GM23338 (cell line): ENCODE measurements around the gene MERTK. TPM values are rescaled to one million over a fixed set of nuclear protein-coding genes. Genes with fewer than 3 reads are reported as not detected.
A peak's percentile ranks its signal among the peaks of the same experiment; 100 is the strongest.

ENCODE experiments used
- ATAC-seq: fragments of 200-7000 bp; cut with Tn5 transposase; 3 replicates; pipeline ENCODE4 v1.9.1; 2020
- DNase-seq: peaks from one replicate; pipeline ENCODE4 v3.0.0-alpha.2; 2015; ENCODE audit warnings: low spot score
- H2AFZ ChIP-seq: fragments of 200-600 bp; sonication (generic); 2 replicates; pipeline ENCODE4 v1.8.0; 2016; ENCODE audit warnings: antibody characterized with exemption, mild to moderate bottlenecking, moderate library complexity
- H3F3A ChIP-seq: fragments of 200-600 bp; sonication (generic); replicated peaks from 2 replicates; pipeline ENCODE4 v1.8.0; 2017; ENCODE audit warnings: antibody characterized with exemption, mixed run types, low read depth
- H3K27ac ChIP-seq: fragments of 200-600 bp; sonication (generic); 2 replicates; pipeline ENCODE4 v1.6.1; 2016; ENCODE audit warnings: low read depth
- H3K27me3 ChIP-seq: fragments of 200-600 bp; sonication (generic); 2 replicates; pipeline ENCODE4 v1.8.0; 2016; ENCODE audit warnings: mild to moderate bottlenecking, mixed run types, moderate library complexity; ENCODE audit not compliant: insufficient read depth
- H3K36me3 ChIP-seq: fragments of 200-600 bp; sonication (generic); 2 replicates; pipeline ENCODE4 v1.8.0; 2016; ENCODE audit warnings: mild to moderate bottlenecking; ENCODE audit not compliant: insufficient read depth
- H3K4me1 ChIP-seq: fragments of 200-600 bp; sonication (generic); 2 replicates; pipeline ENCODE4 v1.8.0; 2016; ENCODE audit warnings: mild to moderate bottlenecking, moderate library complexity; ENCODE audit not compliant: insufficient read depth
- H3K4me2 ChIP-seq: fragments of 200-600 bp; sonication (generic); 2 replicates; pipeline ENCODE4 v1.7.1; 2017; ENCODE audit warnings: mixed run types
- H3K4me3 ChIP-seq: fragments of 200-600 bp; sonication (generic); 2 replicates; pipeline ENCODE4 v1.6.1; 2016; ENCODE audit warnings: mixed run types
- H3K79me2 ChIP-seq: fragments of 200-600 bp; sonication (generic); replicated peaks from 2 replicates; pipeline ENCODE4 v1.8.0; 2017; ENCODE audit warnings: mild to moderate bottlenecking; ENCODE audit not compliant: insufficient read depth
- H3K9me2 ChIP-seq: fragments of 200-600 bp; sonication (generic); 2 replicates; pipeline ENCODE4 v1.8.0; 2017; ENCODE audit not compliant: insufficient read depth
- H4K20me1 ChIP-seq: fragments of 200-600 bp; sonication (generic); replicated peaks from 2 replicates; pipeline ENCODE4 v1.8.0; 2017; ENCODE audit warnings: mild to moderate bottlenecking; ENCODE audit not compliant: insufficient read depth
- H3K27ac Mint-ChIP-seq: 2 replicates; pipeline ENCODE4 v1.8.0; 2020; ENCODE audit warnings: inconsistent platforms, mild to moderate bottlenecking, moderate library complexity, mixed read lengths
- H3K27me3 Mint-ChIP-seq: 3 replicates; pipeline ENCODE4 v1.8.0; 2022; ENCODE audit warnings: low read depth, mild to moderate bottlenecking, moderate library complexity, mixed read lengths, inconsistent platforms; ENCODE audit not compliant: insufficient read depth, poor library complexity
- H3K36me3 Mint-ChIP-seq: 3 replicates; pipeline ENCODE4 v1.8.0; 2021; ENCODE audit warnings: low read depth, mild to moderate bottlenecking, inconsistent platforms, moderate library complexity, mixed read lengths
- H3K4me1 Mint-ChIP-seq: 3 replicates; pipeline ENCODE4 v1.8.0; 2020; ENCODE audit warnings: mild to moderate bottlenecking, inconsistent platforms, mixed read lengths
- H3K4me3 Mint-ChIP-seq: 3 replicates; pipeline ENCODE4 v1.8.0; 2021; ENCODE audit warnings: moderate library complexity, mild to moderate bottlenecking, inconsistent platforms, mixed read lengths
- H3K9me3 Mint-ChIP-seq: 3 replicates; pipeline ENCODE4 v1.8.0; 2020; ENCODE audit warnings: moderate library complexity, mild to moderate bottlenecking, inconsistent platforms, mixed read lengths
- CREB1 ChIP-seq: fragments of 250-450 bp; sonication (Bioruptor Pico); IDR thresholded peaks from 2 replicates; pipeline ENCODE4 v1.5.0; 2020; ENCODE audit warnings: low read depth, mild to moderate bottlenecking, moderate library complexity
- EZH2 ChIP-seq: fragments of 200-600 bp; sonication (generic); IDR thresholded peaks from one replicate; pipeline ENCODE4 v1.8.0; 2017; ENCODE audit warnings: antibody characterized with exemption, mild to moderate bottlenecking, low read depth; ENCODE audit not compliant: unreplicated experiment
- EZH2phosphoT487 ChIP-seq: fragments of 200-600 bp; sonication (generic); IDR thresholded peaks from one replicate; pipeline ENCODE4 v1.8.1; 2018; ENCODE audit warnings: antibody characterized with exemption; ENCODE audit not compliant: unreplicated experiment
- JUNB ChIP-seq: IDR thresholded peaks from one replicate; pipeline ENCODE4 v1.6.1; 2016; ENCODE audit warnings: antibody characterized with exemption; ENCODE audit not compliant: unreplicated experiment
- NANOG ChIP-seq: IDR thresholded peaks from 2 replicates; pipeline ENCODE4 v1.6.1; 2016; ENCODE audit warnings: antibody characterized with exemption, borderline replicate concordance
- POLR2AphosphoS5 ChIP-seq: IDR thresholded peaks from 2 replicates; pipeline ENCODE4 v1.6.1; 2016; ENCODE audit warnings: antibody characterized with exemption, low read depth
- STAT1 ChIP-seq: IDR thresholded peaks from one replicate; pipeline ENCODE4 v1.6.1; 2016; ENCODE audit warnings: antibody characterized with exemption; ENCODE audit not compliant: unreplicated experiment
- ZNF114 ChIP-seq: fragments of 250-450 bp; sonication (Bioruptor Pico); IDR thresholded peaks from 2 replicates; pipeline ENCODE4 v1.5.0; 2020; ENCODE audit warnings: mild to moderate bottlenecking, moderate library complexity
- ZNF331 ChIP-seq: fragments of 250-450 bp; sonication (Bioruptor Pico); IDR thresholded peaks from 2 replicates; pipeline ENCODE4 v1.5.0; 2020; ENCODE audit warnings: low read depth, mild to moderate bottlenecking, moderate library complexity
- polyA plus RNA-seq: library from polyadenylated mRNA; unstranded; fragments of >200 nt; fragmentation: Nextera tagmentation; extraction: Ambion mirVana; gene quantifications from 2 replicates; pipeline ENCODE4 v1.2.1, GENCODE V29; 2016
- total RNA-seq: library from RNA; depleted of rRNA; stranded (reverse); fragments of >200 nt; shearing (Covaris generic); gene quantifications from 2 replicates; pipeline ENCODE4 v1.2.3, GENCODE V29; 2014
- TF ChIP-seq, protein P1 (sequence below), 2 experiments: fragments of 200-600 bp in 1 of 2; sonication (generic) in 1 of 2; conservative IDR thresholded peaks; 2 replicates each; pipeline versions ENCODE4 v1.5.1 to v1.6.1; 2016 to 2017; ENCODE audit warnings: antibody characterized with exemption in 2 of 2, low read depth in 2 of 2, mild to moderate bottlenecking in 2 of 2, moderate library complexity in 1 of 2
- TF ChIP-seq, protein P2 (sequence below): fragments of 250-450 bp; sonication (Bioruptor Pico); IDR thresholded peaks from 2 replicates; pipeline ENCODE4 v1.5.0; 2020; ENCODE audit warnings: mild to moderate bottlenecking, moderate library complexity
- TF ChIP-seq, protein P3 (sequence below): IDR thresholded peaks from one replicate; pipeline ENCODE4 v1.6.1; 2018; ENCODE audit warnings: antibody characterized with exemption; ENCODE audit not compliant: unreplicated experiment
- TF ChIP-seq, protein P4 (sequence below): IDR thresholded peaks from 2 replicates; pipeline ENCODE4 v1.6.1; 2016; ENCODE audit warnings: antibody characterized with exemption

Gene MERTK
- total and polyA plus RNA-seq, 2 experiments from 2014 or later = 3.0 to 9.0 TPM

- peaks cover 8% of the 10 kb centered on the region; the same call in 2 of the 3 replicates for H3K36me3 Mint-ChIP-seq
- H3K36me3 ChIP-seq = no peaks in the 10 kb centered on the region
- TF ChIP-seq, protein P1, sequence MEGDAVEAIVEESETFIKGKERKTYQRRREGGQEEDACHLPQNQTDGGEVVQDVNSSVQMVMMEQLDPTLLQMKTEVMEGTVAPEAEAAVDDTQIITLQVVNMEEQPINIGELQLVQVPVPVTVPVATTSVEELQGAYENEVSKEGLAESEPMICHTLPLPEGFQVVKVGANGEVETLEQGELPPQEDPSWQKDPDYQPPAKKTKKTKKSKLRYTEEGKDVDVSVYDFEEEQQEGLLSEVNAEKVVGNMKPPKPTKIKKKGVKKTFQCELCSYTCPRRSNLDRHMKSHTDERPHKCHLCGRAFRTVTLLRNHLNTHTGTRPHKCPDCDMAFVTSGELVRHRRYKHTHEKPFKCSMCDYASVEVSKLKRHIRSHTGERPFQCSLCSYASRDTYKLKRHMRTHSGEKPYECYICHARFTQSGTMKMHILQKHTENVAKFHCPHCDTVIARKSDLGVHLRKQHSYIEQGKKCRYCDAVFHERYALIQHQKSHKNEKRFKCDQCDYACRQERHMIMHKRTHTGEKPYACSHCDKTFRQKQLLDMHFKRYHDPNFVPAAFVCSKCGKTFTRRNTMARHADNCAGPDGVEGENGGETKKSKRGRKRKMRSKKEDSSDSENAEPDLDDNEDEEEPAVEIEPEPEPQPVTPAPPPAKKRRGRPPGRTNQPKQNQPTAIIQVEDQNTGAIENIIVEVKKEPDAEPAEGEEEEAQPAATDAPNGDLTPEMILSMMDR (conservative IDR thresholded peaks at IDR 0.05; ENCODE audit: low read depth in 2 of 2) = no peak
- TF ChIP-seq, protein P2, sequence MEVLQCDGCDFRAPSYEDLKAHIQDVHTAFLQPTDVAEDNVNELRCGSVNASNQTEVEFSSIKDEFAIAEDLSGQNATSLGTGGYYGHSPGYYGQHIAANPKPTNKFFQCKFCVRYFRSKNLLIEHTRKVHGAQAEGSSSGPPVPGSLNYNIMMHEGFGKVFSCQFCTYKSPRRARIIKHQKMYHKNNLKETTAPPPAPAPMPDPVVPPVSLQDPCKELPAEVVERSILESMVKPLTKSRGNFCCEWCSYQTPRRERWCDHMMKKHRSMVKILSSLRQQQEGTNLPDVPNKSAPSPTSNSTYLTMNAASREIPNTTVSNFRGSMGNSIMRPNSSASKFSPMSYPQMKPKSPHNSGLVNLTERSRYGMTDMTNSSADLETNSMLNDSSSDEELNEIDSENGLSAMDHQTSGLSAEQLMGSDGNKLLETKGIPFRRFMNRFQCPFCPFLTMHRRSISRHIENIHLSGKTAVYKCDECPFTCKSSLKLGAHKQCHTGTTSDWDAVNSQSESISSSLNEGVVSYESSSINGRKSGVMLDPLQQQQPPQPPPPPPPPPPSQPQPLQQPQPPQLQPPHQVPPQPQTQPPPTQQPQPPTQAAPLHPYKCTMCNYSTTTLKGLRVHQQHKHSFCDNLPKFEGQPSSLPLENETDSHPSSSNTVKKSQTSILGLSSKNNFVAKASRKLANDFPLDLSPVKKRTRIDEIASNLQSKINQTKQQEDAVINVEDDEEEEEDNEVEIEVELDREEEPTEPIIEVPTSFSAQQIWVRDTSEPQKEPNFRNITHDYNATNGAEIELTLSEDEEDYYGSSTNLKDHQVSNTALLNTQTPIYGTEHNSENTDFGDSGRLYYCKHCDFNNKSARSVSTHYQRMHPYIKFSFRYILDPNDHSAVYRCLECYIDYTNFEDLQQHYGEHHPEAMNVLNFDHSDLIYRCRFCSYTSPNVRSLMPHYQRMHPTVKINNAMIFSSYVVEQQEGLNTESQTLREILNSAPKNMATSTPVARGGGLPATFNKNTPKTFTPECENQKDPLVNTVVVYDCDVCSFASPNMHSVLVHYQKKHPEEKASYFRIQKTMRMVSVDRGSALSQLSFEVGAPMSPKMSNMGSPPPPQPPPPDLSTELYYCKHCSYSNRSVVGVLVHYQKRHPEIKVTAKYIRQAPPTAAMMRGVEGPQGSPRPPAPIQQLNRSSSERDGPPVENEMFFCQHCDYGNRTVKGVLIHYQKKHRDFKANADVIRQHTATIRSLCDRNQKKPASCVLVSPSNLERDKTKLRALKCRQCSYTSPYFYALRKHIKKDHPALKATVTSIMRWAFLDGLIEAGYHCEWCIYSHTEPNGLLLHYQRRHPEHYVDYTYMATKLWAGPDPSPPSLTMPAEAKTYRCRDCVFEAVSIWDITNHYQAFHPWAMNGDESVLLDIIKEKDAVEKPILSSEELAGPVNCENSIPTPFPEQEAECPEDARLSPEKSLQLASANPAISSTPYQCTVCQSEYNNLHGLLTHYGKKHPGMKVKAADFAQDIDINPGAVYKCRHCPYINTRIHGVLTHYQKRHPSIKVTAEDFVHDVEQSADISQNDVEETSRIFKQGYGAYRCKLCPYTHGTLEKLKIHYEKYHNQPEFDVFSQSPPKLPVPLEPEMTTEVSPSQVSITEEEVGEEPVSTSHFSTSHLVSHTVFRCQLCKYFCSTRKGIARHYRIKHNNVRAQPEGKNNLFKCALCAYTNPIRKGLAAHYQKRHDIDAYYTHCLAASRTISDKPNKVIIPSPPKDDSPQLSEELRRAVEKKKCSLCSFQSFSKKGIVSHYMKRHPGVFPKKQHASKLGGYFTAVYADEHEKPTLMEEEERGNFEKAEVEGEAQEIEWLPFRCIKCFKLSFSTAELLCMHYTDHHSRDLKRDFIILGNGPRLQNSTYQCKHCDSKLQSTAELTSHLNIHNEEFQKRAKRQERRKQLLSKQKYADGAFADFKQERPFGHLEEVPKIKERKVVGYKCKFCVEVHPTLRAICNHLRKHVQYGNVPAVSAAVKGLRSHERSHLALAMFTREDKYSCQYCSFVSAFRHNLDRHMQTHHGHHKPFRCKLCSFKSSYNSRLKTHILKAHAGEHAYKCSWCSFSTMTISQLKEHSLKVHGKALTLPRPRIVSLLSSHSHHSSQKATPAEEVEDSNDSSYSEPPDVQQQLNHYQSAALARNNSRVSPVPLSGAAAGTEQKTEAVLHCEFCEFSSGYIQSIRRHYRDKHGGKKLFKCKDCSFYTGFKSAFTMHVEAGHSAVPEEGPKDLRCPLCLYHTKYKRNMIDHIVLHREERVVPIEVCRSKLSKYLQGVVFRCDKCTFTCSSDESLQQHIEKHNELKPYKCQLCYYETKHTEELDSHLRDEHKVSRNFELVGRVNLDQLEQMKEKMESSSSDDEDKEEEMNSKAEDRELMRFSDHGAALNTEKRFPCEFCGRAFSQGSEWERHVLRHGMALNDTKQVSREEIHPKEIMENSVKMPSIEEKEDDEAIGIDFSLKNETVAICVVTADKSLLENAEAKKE (CRISPR knock-in tag) = no peak
- TF ChIP-seq NANOG = no peak
- no peak for TF ChIP-seq ZNF114
- no peak for TF ChIP-seq EZH2
- TF ChIP-seq POLR2AphosphoS5 = no peak
- TF ChIP-seq, protein P3, sequence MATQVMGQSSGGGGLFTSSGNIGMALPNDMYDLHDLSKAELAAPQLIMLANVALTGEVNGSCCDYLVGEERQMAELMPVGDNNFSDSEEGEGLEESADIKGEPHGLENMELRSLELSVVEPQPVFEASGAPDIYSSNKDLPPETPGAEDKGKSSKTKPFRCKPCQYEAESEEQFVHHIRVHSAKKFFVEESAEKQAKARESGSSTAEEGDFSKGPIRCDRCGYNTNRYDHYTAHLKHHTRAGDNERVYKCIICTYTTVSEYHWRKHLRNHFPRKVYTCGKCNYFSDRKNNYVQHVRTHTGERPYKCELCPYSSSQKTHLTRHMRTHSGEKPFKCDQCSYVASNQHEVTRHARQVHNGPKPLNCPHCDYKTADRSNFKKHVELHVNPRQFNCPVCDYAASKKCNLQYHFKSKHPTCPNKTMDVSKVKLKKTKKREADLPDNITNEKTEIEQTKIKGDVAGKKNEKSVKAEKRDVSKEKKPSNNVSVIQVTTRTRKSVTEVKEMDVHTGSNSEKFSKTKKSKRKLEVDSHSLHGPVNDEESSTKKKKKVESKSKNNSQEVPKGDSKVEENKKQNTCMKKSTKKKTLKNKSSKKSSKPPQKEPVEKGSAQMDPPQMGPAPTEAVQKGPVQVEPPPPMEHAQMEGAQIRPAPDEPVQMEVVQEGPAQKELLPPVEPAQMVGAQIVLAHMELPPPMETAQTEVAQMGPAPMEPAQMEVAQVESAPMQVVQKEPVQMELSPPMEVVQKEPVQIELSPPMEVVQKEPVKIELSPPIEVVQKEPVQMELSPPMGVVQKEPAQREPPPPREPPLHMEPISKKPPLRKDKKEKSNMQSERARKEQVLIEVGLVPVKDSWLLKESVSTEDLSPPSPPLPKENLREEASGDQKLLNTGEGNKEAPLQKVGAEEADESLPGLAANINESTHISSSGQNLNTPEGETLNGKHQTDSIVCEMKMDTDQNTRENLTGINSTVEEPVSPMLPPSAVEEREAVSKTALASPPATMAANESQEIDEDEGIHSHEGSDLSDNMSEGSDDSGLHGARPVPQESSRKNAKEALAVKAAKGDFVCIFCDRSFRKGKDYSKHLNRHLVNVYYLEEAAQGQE = no peak
- TF ChIP-seq EZH2phosphoT487 = no peak
- TF ChIP-seq ZNF331 (CRISPR knock-in tag) = no peak
- TF ChIP-seq, protein P4, sequence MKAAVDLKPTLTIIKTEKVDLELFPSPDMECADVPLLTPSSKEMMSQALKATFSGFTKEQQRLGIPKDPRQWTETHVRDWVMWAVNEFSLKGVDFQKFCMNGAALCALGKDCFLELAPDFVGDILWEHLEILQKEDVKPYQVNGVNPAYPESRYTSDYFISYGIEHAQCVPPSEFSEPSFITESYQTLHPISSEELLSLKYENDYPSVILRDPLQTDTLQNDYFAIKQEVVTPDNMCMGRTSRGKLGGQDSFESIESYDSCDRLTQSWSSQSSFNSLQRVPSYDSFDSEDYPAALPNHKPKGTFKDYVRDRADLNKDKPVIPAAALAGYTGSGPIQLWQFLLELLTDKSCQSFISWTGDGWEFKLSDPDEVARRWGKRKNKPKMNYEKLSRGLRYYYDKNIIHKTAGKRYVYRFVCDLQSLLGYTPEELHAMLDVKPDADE = no peak
- TF ChIP-seq JUNB = no peak
- TF ChIP-seq CREB1 = no peak
- TF ChIP-seq STAT1 = no peak
- no peak for ATAC-seq
- H3K27me3 ChIP-seq = no peaks in the 10 kb centered on the region
- peaks cover 11% of the 10 kb centered on the region; the same call in 2 of the 3 replicates for H3K4me1 Mint-ChIP-seq
- H3K9me2 ChIP-seq = no peaks in the 10 kb centered on the region
- peak overlapping the region; percentile 46; the same call in 1 of the 2 replicates for H3K27ac Mint-ChIP-seq
- DNase-seq = no peak
- H3K27me3 Mint-ChIP-seq = no peaks in the 10 kb centered on the region
- no peak overlapping the region for H3K4me3 ChIP-seq
- no peak overlapping the region for H3K4me2 ChIP-seq
- no peaks in the 10 kb centered on the region for H3K9me3 Mint-ChIP-seq
- H3K4me3 Mint-ChIP-seq = no peak overlapping the region
- no peak overlapping the region for H2AFZ ChIP-seq
- no peaks in the 10 kb centered on the region for H3K79me2 ChIP-seq
- H4K20me1 ChIP-seq = no peaks in the 10 kb centered on the region
- no peak overlapping the region for H3K27ac ChIP-seq
- no peaks in the 10 kb centered on the region for H3F3A ChIP-seq
- no peaks in the 10 kb centered on the region for H3K4me1 ChIP-seq
These were observed 122.9 kb downstream of the MERTK start for GRCh38 chr2:112021290-112021689.
